H4 (cell line): Measurements from ENCODE around the gene GLOD5. TPM values are rescaled to one million over a fixed set of nuclear protein-coding genes. Genes with fewer than 3 reads are reported as not detected.
"Not testable (repeated sequence)": the region's sequence is repeated elsewhere in the genome, so short reads cannot be mapped to it uniquely, and the experiment has no call there.

ENCODE experiments used
- DNase-seq: peaks from one replicate; pipeline ENCODE4 v3.0.0-alpha.2; 2015; ENCODE audit warnings: low spot score
- total RNA-seq: library from RNA; depleted of rRNA; stranded (reverse); fragments of >200 nt; shearing (Covaris generic); gene quantifications from 2 replicates; pipeline ENCODE4 v1.2.3, GENCODE V29; 2014

Gene GLOD5
- total RNA-seq, 1 experiment from 2014 or later, result not detected

DNA sequence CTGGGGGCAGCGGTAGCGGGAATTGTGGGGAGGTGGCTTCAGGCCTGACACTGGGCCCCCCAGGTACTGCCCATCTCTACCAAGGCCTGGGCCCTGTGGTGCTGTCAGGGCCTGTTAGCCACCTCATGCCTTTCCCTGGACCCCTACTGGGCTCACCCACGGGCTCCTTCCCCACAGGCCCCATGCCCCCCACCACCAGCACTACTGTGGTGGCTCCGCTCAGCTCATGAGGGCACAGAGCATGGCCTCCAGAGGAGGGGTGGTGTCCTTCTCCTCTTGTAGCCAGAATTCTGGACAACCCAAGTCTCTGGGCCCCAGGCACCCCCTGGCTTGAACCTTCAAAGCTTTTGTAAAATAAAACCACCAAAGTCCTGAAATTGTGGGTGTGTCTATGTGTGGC lies 32.4 kb downstream of the GLOD5 start:
- no peak for DNase-seq

DNA sequence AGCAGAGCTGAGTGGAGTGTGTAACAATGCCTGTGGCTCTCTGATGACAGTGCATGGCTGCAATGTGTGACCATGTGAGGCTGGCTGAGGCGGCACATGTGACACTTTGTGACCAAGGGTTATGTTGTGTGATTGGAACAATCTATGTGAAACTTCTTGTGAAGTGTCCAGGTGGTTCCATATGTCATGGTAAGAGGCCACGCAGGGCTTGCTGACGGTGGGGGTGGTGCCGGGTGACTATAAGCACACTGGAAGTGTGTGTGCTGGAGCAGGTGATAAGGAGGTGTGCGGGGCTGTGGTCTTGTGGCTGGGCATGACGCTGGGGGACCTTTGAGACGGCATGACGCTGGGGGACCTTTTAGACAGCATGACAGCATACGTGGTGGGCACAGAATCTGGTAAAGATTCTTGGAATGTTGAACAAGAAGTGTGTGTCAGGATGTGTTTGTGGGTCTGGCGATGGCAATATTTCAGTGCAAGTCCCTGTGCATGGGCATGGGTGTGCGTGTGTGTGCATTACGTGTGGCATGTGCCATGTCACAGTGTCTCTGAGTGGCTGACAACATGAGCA lies 32.9 kb downstream of the GLOD5 start:
- no peak for DNase-seq

- peak; percentile 59 for DNase-seq
Measured at GRCh38 chrX:48794911-48795515, 33.5 kb downstream of the GLOD5 start.

- DNase-seq, result no peak
Measured at GRCh38 chrX:48798318-48798717, 36.8 kb downstream of the GLOD5 start.

DNA sequence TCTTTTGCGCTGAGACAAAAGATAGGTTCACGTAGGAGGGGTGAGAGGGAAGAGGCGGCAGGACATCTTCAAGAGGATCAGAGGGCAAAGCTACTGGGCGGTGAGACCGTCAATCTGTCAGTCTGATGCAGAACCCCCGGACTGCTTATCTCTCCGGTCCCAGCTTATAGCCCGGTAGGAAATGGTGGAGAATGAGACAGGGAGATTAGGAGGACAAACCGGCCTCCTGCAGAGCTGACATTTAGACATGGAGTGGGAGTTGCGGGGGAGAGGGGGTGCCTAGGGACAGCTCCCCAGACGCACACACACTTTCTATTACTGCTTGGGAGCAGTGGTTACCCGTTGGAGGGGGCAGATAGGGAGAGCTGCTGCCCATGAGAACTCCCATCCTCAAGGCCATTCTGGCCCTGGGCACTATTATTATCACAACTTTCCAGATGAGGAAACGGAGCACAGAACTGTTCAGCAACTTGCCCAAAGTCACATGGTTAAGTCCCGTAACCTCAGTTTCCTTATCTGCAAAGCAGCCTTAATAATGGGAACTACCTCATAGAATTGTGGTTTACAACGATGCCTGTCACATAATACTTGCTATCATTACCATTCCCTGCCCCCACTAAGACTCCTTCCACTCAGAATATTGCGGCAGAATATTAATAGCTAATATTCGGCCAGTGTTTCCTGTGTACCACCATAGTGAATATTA lies 39.2 kb downstream of the GLOD5 start:
- no peak for DNase-seq

- DNase-seq, result peak; percentile 98
Measured at GRCh38 chrX:48801280-48802088, 39.9 kb downstream of the GLOD5 start, which contains the start of gene HDAC6. Gene HDAC6 (plus strand): TSS chrX:48802067. CDS start chrX:48802693, 626 bp downstream.

DNA sequence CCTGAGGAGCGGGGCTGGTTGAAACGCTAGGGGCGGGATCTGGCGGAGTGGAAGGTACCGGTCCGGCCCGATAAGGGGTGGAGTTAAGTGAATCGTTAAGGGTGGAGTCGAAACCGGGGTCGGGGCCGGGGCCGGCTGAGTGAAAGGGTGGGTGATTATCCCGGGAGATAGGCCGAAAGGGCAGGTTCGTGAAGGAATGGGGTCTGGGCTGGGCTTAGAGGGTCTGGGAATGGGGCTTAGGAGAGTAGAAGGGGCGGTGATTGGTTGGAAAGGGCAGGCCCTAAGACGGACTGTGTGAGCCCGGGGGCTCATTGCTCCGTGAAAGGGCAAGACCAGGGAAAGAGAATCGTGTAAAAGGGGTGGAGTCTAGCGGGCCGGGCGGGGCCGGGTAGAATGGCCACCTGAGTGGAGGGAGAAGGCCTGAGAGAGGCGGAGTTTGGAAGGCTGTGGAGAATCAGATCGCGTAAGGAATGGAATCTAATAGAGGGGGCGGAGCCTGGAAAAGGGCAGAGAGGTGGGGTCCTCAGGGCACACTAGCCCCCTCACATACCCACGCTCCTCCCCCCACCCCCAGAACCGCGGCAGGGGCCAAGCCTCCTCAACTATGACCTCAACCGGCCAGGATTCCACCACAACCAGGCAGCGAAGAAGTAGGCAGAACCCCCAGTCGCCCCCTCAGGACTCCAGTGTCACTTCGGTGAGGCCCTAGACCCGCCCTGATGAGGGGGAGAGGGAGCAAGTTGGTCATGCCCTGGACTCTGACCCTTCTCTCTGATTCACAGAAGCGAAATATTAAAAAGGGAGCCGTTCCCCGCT lies 40.8 kb downstream of the GLOD5 start:
- DNase-seq, result peak; percentile 79

DNA sequence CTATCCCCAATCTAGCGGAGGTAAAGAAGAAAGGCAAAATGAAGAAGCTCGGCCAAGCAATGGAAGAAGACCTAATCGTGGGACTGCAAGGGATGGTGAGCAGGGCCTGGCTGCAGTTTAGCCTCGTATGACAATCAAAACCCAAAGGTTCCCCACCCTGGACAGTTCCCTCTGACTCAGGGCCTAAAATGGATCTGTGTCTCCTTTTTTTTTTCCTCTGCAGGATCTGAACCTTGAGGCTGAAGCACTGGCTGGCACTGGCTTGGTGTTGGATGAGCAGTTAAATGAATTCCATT lies 41.3 kb downstream of the GLOD5 start:
- no peak for DNase-seq

- no peak for DNase-seq
Measured at GRCh38 chrX:48806081-48806480, 44.5 kb downstream of the GLOD5 start.

GRCh38 chrX:48813644-48814043 lies 52.1 kb downstream of the GLOD5 start:
- no peak for DNase-seq

DNA sequence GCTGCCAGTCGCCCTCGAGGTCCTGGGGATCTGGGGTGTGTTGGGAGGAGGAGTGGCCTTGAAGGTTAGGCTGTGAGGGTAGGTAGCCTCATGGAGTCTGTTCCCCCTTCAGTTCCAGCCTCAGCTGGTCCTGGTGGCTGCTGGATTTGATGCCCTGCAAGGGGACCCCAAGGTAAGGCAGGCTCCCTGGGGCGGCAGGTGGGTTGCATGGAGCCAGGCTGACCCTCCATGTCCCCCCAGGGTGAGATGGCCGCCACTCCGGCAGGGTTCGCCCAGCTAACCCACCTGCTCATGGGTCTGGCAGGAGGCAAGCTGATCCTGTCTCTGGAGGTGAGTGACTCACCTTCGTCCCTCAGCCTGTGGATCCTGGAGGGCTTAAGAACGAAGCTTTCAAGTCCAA lies 53.2 kb downstream of the GLOD5 start:
- DNase-seq, result no peak

DNA sequence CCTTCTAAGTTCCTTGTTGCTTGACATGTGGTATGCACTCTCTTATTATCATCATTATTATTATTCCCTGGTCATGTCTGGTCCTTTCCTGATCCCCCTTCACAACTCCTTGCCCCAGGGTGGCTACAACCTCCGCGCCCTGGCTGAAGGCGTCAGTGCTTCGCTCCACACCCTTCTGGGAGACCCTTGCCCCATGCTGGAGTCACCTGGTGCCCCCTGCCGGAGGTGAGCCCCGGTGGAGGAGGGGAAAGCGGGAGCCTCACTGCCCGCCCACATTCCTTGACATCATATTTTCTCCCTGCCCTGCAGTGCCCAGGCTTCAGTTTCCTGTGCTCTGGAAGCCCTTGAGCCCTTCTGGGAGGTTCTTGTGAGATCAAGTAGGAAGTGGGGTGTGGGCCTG lies 53.7 kb downstream of the GLOD5 start:
- DNase-seq, result no peak

DNA sequence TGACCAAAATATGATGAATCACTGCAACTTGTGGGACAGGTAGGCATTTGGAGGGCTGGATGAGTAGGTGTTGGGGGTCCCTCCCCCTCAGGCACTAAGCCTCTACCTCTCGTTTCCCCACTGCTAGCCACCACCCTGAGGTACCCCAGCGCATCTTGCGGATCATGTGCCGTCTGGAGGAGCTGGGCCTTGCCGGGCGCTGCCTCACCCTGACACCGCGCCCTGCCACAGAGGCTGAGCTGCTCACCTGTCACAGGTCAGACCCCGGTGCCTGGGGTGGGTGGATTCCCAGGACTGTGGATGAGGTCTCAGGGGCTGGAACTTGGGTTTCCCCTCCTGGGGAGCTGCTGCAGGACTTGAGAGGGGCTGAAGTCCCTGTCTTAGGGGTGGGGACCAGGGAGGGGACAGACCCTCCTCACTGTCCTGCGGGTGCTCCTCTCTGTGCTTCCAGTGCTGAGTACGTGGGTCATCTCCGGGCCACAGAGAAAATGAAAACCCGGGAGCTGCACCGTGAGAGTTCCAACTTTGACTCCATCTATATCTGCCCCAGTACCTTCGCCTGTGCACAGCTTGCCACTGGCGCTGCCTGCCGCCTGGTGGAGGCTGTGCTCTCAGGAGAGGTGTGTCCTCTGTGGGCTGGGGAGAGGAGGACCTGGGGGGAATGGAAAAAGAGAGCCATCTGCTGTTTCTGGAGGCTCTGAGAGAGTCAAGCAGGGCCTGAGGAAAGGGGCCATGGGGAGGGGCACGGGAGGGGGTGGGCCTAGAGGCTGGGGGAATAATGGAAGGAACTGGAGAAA lies 54.7 kb downstream of the GLOD5 start:
- DNase-seq, result no peak

DNA sequence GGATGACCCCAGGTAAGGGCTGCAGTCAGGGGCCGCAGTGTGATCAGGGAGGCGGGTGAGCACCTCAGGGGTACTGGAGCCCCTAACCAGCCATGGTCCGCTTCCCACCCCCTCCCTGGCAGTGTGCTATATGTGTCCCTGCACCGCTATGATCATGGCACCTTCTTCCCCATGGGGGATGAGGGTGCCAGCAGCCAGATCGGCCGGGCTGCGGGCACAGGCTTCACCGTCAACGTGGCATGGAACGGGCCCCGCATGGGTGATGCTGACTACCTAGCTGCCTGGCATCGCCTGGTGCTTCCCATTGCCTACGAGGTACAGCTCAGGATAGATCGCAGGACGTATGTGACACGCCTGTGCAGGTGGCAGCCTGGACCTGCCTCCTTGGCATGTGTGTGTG lies 56.6 kb downstream of the GLOD5 start:
- no peak for DNase-seq

DNA sequence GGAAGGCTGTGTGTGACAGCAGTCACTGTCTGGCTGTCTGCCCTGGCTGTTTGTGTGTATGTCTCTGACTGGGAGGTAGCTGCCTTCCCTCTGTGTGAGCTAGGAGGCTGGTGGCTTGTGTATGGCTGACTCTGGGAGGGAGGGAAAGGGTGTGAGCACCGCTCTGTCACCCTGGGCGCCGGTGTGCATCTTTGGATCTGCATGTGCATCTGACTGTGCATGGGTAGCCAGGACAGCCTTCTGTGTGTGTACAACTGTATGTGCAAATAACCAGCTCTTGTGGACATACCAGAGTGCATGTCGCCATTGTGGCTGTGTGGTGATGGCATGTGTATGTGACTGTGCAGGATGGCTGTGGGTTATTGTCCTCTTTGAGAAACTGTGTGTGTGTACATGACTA lies 57.3 kb downstream of the GLOD5 start:
- no peak for DNase-seq

DNA sequence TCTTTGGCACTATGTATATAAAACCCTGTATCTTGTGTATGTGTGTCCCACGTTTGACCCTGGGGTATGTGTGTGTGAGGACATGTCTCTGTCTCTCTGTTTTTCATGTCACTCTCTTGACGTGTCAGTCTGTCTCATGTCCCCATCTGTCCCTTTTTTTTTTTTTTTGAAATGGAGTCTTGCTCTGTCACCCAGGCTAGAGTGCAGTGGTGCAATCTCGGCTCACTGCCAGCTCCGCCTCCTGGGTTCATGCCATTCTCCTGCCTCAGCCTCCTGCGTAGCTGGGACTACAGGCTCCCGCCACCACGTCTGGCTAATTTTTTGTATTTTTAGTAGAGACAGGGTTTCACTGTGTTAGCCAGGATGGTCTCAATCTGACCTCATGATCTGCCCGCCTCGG lies 57.8 kb downstream of the GLOD5 start:
- not testable (repeated sequence) for DNase-seq

- no peak for DNase-seq
Measured at GRCh38 chrX:48823053-48823452, 61.5 kb downstream of the GLOD5 start.
